IMR-90 (cell line): ENCODE measurements around the gene FAM117B.

ENCODE experiments used
- BHLHE40 ChIP-seq: fragments of 150-350 bp; IDR thresholded peaks from 2 replicates; pipeline ENCODE4 v1.6.1; 2016; ENCODE audit warnings: mild to moderate bottlenecking, low read depth, low read length
- CEBPB ChIP-seq: IDR thresholded peaks from 2 replicates; pipeline ENCODE4 v1.6.1; 2012; ENCODE audit warnings: low read depth, low read length, improper control_type of control experiment
- CHD1 ChIP-seq: IDR thresholded peaks from 2 replicates; pipeline ENCODE4 v1.6.1; 2012; ENCODE audit warnings: low read depth, low read length, improper control_type of control experiment
- CTCF ChIP-seq: conservative IDR thresholded peaks from 2 replicates; pipeline ENCODE4 v1.5.1; 2012; ENCODE audit warnings: mild to moderate bottlenecking, low read depth, low read length, improper control_type of control experiment
- ELK1 ChIP-seq: fragments of 150-350 bp; IDR thresholded peaks from 2 replicates; pipeline ENCODE4 v1.6.1; 2016; ENCODE audit warnings: low read depth, mild to moderate bottlenecking, low read length, moderate library complexity, borderline replicate concordance
- MAFK ChIP-seq: IDR thresholded peaks from 2 replicates; pipeline ENCODE4 v1.6.1; 2012; ENCODE audit warnings: low read depth, low read length, improper control_type of control experiment
- MAZ ChIP-seq: IDR thresholded peaks from 2 replicates; pipeline ENCODE4 v1.6.1; 2012; ENCODE audit warnings: low read depth, mild to moderate bottlenecking, low read length, improper control_type of control experiment, moderate library complexity, borderline replicate concordance
- NFE2L2 ChIP-seq: fragments of 150-350 bp; IDR thresholded peaks from 2 replicates; pipeline ENCODE4 v1.6.1; 2016; ENCODE audit warnings: low read depth, mild to moderate bottlenecking, low read length
- RCOR1 ChIP-seq: IDR thresholded peaks from 2 replicates; pipeline ENCODE4 v1.6.1; 2012; ENCODE audit warnings: mild to moderate bottlenecking, low read length, improper control_type of control experiment; ENCODE audit not compliant: insufficient replicate concordance
- RFX5 ChIP-seq: IDR thresholded peaks from 2 replicates; pipeline ENCODE4 v1.8.0; 2012; ENCODE audit warnings: low read depth, mild to moderate bottlenecking, low read length, moderate library complexity
- SMC3 ChIP-seq: fragments of 150-350 bp; IDR thresholded peaks from 2 replicates; pipeline ENCODE4 v1.6.1; 2016; ENCODE audit warnings: low read depth, mild to moderate bottlenecking, antibody characterized with exemption, low read length, moderate library complexity

GRCh38 chr2:202774104-202774503 lies 139.3 kb downstream of the FAM117B start:
- no peak for TF ChIP-seq CTCF
- no peak for TF ChIP-seq SMC3
- TF ChIP-seq RCOR1, result no peak
- TF ChIP-seq CHD1, result no peak
- no peak for TF ChIP-seq ELK1
- TF ChIP-seq MAFK, result no peak
- no peak for TF ChIP-seq MAZ
- TF ChIP-seq RFX5, result no peak
- TF ChIP-seq BHLHE40, result no peak
- no peak for TF ChIP-seq CEBPB
- no peak for TF ChIP-seq NFE2L2
